T-cell (primary cell): ENCODE data around the gene LAIR1. TPM values are rescaled to one million over a fixed set of nuclear protein-coding genes. Genes with fewer than 3 reads are reported as not detected.

Experiments used
- ATAC-seq, 4 experiments: fragments of 200-7000 bp in 3 of 4; fragments of 150-1000 bp in 1 of 4; cut with Tn5 transposase; replicated peaks in 1 of 4; 1 replicate in 3 of 4; 2 replicates in 1 of 4; pipeline ENCODE4 v1.10.0; 2021; ENCODE audit warnings: moderate library complexity in 3 of 4, mild to moderate bottlenecking in 2 of 4, moderate number of reproducible peaks in 1 of 4
- CTCF ChIA-PET, 2 donors: fragments of 300-600 bp; sonication (Branson Sonifier 250); formaldehyde crosslinking; loops; one replicate each; lab custom pipeline; 2022; ENCODE audit warnings: antibody characterized with exemption in 2 of 2; lab: Charles Lee
- POLR2A ChIA-PET, 2 donors: fragments of 300-600 bp; sonication (Branson Sonifier 250); formaldehyde crosslinking; loops; one replicate each; lab custom pipeline; 2022; ENCODE audit warnings: antibody characterized with exemption in 2 of 2; lab: Charles Lee
- DNase-seq, 35 experiments: peaks; one replicate each; pipeline versions ENCODE4 v3.0.0 to v3.0.0-alpha.2; 2013 to 2023
- H3K27ac ChIP-seq: one replicate; pipeline ENCODE4 v1.5.1; 2013; ENCODE audit warnings: low read length
- H3K27me3 ChIP-seq, 2 experiments: replicated peaks in 1 of 2; 1 replicate in 1 of 2; 2 replicates in 1 of 2; pipeline versions ENCODE4 v1.6.1 to v1.7.0; 2013; ENCODE audit warnings: low read length in 1 of 2, mixed read lengths in 1 of 2; ENCODE audit not compliant: control insufficient read depth in 2 of 2, insufficient read depth in 2 of 2; ENCODE audit errors: extremely low read depth in 1 of 2
- H3K36me3 ChIP-seq, 2 donors: 1 replicate in 1 of 2; 2 replicates in 1 of 2; pipeline versions ENCODE4 v1.6.1 to v1.7.0; 2013; ENCODE audit warnings: low read length in 1 of 2; ENCODE audit not compliant: control insufficient read depth in 2 of 2, insufficient read depth in 1 of 2; ENCODE audit errors: extremely low read depth in 1 of 2
- H3K4me1 ChIP-seq, 2 experiments: 1 replicate in 1 of 2; 2 replicates in 1 of 2; pipeline versions ENCODE4 v1.6.1 to v1.7.0; 2013; ENCODE audit warnings: low read length in 2 of 2, mixed read lengths in 1 of 2; ENCODE audit not compliant: insufficient read depth in 2 of 2, control insufficient read depth in 1 of 2; ENCODE audit errors: extremely low read depth in 1 of 2
- H3K4me3 ChIP-seq, 2 donors: 1 replicate in 1 of 2; 2 replicates in 1 of 2; pipeline versions ENCODE4 v1.5.1 to v1.7.0; 2013; ENCODE audit warnings: mild to moderate bottlenecking in 2 of 2, low read length in 1 of 2, moderate library complexity in 1 of 2; ENCODE audit not compliant: control insufficient read depth in 1 of 2; ENCODE audit errors: extremely low read depth in 1 of 2
- H3K9me3 ChIP-seq: 2 replicates; pipeline ENCODE4 v1.7.0; 2013
- H3K27ac Mint-ChIP-seq, 2 donors: one replicate each; pipeline ENCODE4 v1.8.0; 2020 to 2021; ENCODE audit warnings: mild to moderate bottlenecking in 2 of 2, mixed read lengths in 2 of 2
- H3K27me3 Mint-ChIP-seq, 2 donors: one replicate each; pipeline ENCODE4 v1.8.0; 2021 to 2022; ENCODE audit warnings: mixed read lengths in 2 of 2
- H3K36me3 Mint-ChIP-seq: one replicate; pipeline ENCODE4 v1.8.0; 2021; ENCODE audit warnings: mixed read lengths
- H3K4me1 Mint-ChIP-seq, 3 donors: one replicate each; pipeline ENCODE4 v1.8.0; 2020 to 2022; ENCODE audit warnings: mixed read lengths in 3 of 3, mild to moderate bottlenecking in 1 of 3
- H3K4me3 Mint-ChIP-seq, 3 donors: one replicate each; pipeline ENCODE4 v1.8.0; 2020 to 2022; ENCODE audit warnings: mild to moderate bottlenecking in 3 of 3, mixed read lengths in 3 of 3, moderate library complexity in 3 of 3
- H3K9me3 Mint-ChIP-seq, 3 donors: one replicate each; pipeline ENCODE4 v1.8.0; 2020 to 2022; ENCODE audit warnings: mixed read lengths in 3 of 3
- whole genome bisulfite sequencing: methylation state at CpG from one replicate; pipeline ENCODE4 v1.1.5; 2013; ENCODE audit warnings: missing lambda C conversion rate; ENCODE audit not compliant: insufficient coverage; 5-methylcytosine and 5-hydroxymethylcytosine counted together
- total RNA-seq, 35 experiments: library from RNA in 6 of 35; stranded (reverse) in 6 of 35; fragments of 120-200 nt in 1 of 35; gene quantifications; one replicate each; pipeline versions ENCODE4 v1.2.1 to v1.2.4 and lab custom pipeline; 2013 to 2026

The LAIR1 gene
- total RNA-seq, 5 donors from 2014 or later (not counting 1 experiment from before 2014, with no cell fraction given): 40.2 to 66.0 (median 59.7) TPM

DNA sequence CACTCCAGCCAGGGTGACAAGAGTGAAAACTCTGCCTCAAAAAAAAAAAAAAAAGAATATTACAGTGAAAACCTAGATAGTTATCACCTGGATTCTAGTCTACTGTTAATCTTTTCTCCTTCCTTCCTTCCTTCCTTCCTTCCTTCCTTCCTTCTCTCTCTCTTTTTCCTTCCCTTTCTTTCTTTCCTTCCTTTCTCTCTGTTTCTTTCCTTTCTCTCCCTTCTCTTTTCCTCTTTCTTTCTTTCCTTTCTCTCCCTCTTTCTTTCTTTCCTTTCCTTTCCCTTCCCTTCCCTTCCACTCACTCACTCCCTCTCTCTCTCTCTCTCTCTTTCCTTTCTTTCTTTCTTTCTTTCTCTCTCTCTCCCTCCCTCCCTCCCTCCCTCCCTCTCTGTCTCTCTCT is 40.9 kb upstream of the LAIR1 start:
- ChIA-PET POLR2A (no interaction called here), CTCF (interaction anchor here in 1 of 2 donors (0.6 kb wide), 1 partner anchor 155 kb away, joined by 7 read pairs; no protein-coding TSS in a partner anchor)
- H3K4me1 ChIP-seq: no peaks in the 10 kb centered on the region
- Mint-ChIP-seq H3K4me3 (no peak overlapping the region), H3K27ac (no peak overlapping the region), H3K36me3 (no peaks in the 10 kb centered on the region), H3K4me1 (peaks cover 0 to 6% (median 0%) of the 10 kb centered on the region in 3 donors), H3K9me3 (peaks cover 0 to 4% (median 0%) of the 10 kb centered on the region in 3 donors), H3K27me3 (peaks cover 0 to 1% of the 10 kb centered on the region in 2 donors)
- no peak overlapping the region for H3K4me3 ChIP-seq
- H3K36me3 ChIP-seq: no peaks in the 10 kb centered on the region
- no peak for DNase-seq
- H3K27ac ChIP-seq: no peak overlapping the region
- H3K9me3 ChIP-seq: no peaks in the 10 kb centered on the region
- no peak for ATAC-seq
- H3K27me3 ChIP-seq: peaks cover 0 to 5% of the 10 kb centered on the region in 2 experiments

DNA sequence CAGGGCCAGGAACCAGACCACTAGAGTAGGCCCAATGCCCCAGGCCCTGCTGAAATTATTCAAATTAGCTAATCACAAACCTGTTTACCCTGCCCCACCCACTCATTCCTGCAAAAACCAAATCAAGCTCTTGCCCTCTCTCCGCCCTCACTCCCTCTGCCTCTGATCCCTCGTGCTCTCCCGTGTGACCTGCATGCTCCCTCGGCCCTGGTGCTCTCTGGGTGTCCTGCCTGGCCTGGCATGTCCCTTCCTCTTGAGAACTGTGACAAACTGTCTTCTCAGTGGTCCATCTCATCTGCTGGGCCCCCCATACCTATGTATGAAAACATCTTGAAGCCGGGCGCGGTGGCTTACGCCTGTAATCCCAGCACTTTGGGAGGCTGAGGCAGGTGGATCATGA is 38.3 kb upstream of the LAIR1 start:
- ChIA-PET CTCF (no interaction called here), POLR2A (no interaction called here)
- WGBS: 78% methylated on average over 4 of the region's 8 CpGs
- ATAC-seq: no peak
- no peak for DNase-seq
- H3K9me3 ChIP-seq: no peaks in the 10 kb centered on the region
- no peaks in the 10 kb centered on the region for H3K4me1 ChIP-seq
- Mint-ChIP-seq H3K9me3 (peaks cover 0 to 2% (median 0%) of the 10 kb centered on the region in 3 donors), H3K4me1 (peaks cover 0 to 2% (median 0%) of the 10 kb centered on the region in 3 donors), H3K36me3 (no peaks in the 10 kb centered on the region), H3K27me3 (peaks cover 0 to 1% of the 10 kb centered on the region in 2 donors), H3K4me3 (no peak overlapping the region), H3K27ac (no peak overlapping the region)
- no peaks in the 10 kb centered on the region for H3K36me3 ChIP-seq
- no peak overlapping the region for H3K4me3 ChIP-seq
- H3K27ac ChIP-seq: no peak overlapping the region
- peaks cover 0 to 10% of the 10 kb centered on the region in 2 experiments for H3K27me3 ChIP-seq

DNA sequence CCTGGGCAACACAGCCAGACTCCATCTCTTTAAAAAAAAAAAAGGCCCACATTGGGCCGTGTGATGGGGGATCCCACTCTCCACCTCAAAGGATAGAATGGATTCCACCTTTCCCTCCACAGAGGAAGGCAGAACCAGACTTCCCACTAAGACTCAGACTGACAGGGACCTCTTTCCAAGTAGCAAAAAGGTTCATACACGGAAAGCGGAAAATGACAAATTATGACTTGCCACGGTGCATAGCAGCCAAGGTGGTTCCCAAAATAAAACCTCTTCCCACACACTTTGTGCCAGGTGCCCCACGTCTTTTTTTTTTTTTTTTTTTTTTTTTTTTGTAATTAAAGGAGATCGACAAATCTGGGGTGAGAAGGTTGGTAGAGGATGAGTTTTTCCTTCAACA is 36.2 kb upstream of the LAIR1 start:
- Histone ChIP-seq H3K27ac (no peak overlapping the region), H3K4me3 (no peak overlapping the region), H3K4me1 (no peaks in the 10 kb centered on the region), H3K27me3 (peaks cover 0 to 16% of the 10 kb centered on the region in 2 experiments), H3K36me3 (no peaks in the 10 kb centered on the region), H3K9me3 (no peaks in the 10 kb centered on the region)
- POLR2A ChIA-PET: no interaction called here
- Mint-ChIP-seq H3K4me1 (no peaks in the 10 kb centered on the region), H3K9me3 (no peaks in the 10 kb centered on the region), H3K27me3 (peaks cover under 1 to 7% of the 10 kb centered on the region in 2 donors), H3K4me3 (no peak overlapping the region), H3K36me3 (no peaks in the 10 kb centered on the region), H3K27ac (no peak overlapping the region)
- WGBS: 83% methylated on average over 1 of the region's 6 CpGs
- DNase-seq: no peak
- no peak for ATAC-seq
- CTCF ChIA-PET: no interaction called here

DNA sequence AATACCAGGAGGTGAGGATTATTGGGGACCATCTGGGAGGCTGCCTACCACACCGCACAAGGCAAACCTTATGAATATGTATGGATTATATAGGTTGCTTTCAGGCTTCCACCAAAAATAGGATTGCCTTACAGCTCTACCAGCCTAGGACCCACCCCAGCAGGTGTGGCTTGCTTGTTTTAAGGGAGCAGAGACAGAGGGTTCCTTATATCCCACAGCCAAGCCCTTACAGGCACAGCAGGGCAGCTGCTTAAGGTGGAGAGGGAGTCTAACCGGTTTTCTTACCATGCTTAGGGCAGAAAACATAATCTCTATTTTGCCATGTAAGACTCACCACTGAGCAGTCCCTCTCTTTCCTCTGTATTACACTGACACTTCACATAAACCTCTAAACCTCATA is 34.5 kb upstream of the LAIR1 start:
- H3K27me3 ChIP-seq: peaks cover 0 to 24% of the 10 kb centered on the region in 2 experiments
- H3K4me3 Mint-ChIP-seq: no peak overlapping the region
- H3K4me1 Mint-ChIP-seq: no peaks in the 10 kb centered on the region
- WGBS: no CpG with 5 or more reads among the region's 2 CpGs
- no peaks in the 10 kb centered on the region for H3K9me3 ChIP-seq
- no peaks in the 10 kb centered on the region for H3K36me3 ChIP-seq
- no peaks in the 10 kb centered on the region for H3K4me1 ChIP-seq
- H3K27ac ChIP-seq: no peak overlapping the region
- peaks cover 3 to 7% of the 10 kb centered on the region in 2 donors for H3K27me3 Mint-ChIP-seq
- H3K4me3 ChIP-seq: no peak overlapping the region
- H3K36me3 Mint-ChIP-seq: no peaks in the 10 kb centered on the region
- ChIA-PET CTCF (interaction anchor here in 1 of 2 donors (1.1 kb wide), 1 partner anchor 77 kb away, joined by 4 read pairs; no protein-coding TSS in a partner anchor), POLR2A (no interaction called here)
- no peak overlapping the region for H3K27ac Mint-ChIP-seq
- H3K9me3 Mint-ChIP-seq: no peaks in the 10 kb centered on the region
- DNase-seq (no peak), ATAC-seq (no peak)

DNA sequence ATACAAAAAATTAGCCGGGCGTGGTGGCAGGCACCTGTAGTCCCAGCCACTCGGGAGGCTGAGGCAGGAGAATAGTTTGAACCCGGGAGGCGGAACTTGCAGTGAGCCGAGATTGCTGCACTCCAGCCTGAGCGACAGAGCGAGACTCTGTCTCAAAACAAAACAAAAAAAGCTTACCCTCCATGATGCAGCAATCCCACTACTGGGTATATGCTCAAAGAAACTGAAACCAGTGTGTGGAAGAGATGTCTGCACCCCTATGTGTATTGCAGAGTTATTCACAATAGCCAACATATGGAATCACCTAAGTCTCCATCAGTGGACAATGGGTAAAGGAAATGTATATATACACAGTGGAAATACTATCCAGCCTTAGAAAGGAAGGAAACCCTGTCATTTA is 31.0 kb upstream of the LAIR1 start:
- no peak overlapping the region for H3K27ac ChIP-seq
- ATAC-seq: no peak
- H3K9me3 ChIP-seq: no peaks in the 10 kb centered on the region
- Mint-ChIP-seq H3K36me3 (no peaks in the 10 kb centered on the region), H3K27me3 (peaks cover 3 to 8% of the 10 kb centered on the region in 2 donors), H3K9me3 (no peaks in the 10 kb centered on the region), H3K4me3 (no peak overlapping the region), H3K4me1 (peaks cover 6 to 7% (median 6%) of the 10 kb centered on the region in 3 donors), H3K27ac (no peak overlapping the region)
- POLR2A ChIA-PET: no interaction called here
- peaks cover under 1 to 7% of the 10 kb centered on the region in 2 experiments for H3K4me1 ChIP-seq
- no peak overlapping the region for H3K4me3 ChIP-seq
- H3K36me3 ChIP-seq: no peaks in the 10 kb centered on the region
- H3K27me3 ChIP-seq: peaks cover 0 to 35% of the 10 kb centered on the region in 2 experiments
- DNase-seq: no peak
- WGBS: 100% methylated on average over 2 of the region's 8 CpGs
- CTCF ChIA-PET: no interaction called here

DNA sequence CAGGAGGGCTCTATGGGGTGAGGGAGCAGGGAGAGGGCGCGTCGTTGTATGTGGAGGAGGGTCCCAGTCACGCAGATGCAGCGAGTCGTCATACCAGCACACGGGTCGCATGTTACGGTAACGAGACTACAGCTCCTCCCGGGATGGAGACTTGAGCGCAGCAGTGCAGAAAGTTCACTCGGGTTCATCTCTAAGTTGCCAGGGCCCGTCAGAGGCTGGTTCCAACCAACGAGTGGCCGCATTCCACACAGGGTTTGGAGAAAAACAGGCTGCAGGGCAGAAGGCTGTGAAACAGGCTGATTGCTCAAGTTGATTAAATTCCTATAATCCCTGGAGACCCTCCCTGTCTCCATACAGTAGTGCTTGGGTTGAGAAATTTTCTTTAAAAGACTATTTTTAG is 28.6 kb upstream of the LAIR1 start:
- H3K27me3 Mint-ChIP-seq: peaks cover 3 to 8% of the 10 kb centered on the region in 2 donors
- Histone ChIP-seq H3K4me1 (peaks cover 17 to 22% of the 10 kb centered on the region in 2 experiments), H3K27ac (no peak overlapping the region), H3K27me3 (peaks cover 0 to 31% of the 10 kb centered on the region in 2 experiments), H3K4me3 (no peak overlapping the region), H3K36me3 (no peaks in the 10 kb centered on the region), H3K9me3 (no peaks in the 10 kb centered on the region)
- DNase-seq (no peak), ATAC-seq (no peak)
- no peak overlapping the region for H3K27ac Mint-ChIP-seq
- no peaks in the 10 kb centered on the region for H3K36me3 Mint-ChIP-seq
- no peaks in the 10 kb centered on the region for H3K9me3 Mint-ChIP-seq
- 92% methylated on average over 16 of the region's 16 CpGs for WGBS
- ChIA-PET POLR2A (no interaction called here), CTCF (interaction anchor here in 1 of 2 donors (0.6 kb wide), 1 partner anchor 18 kb away, joined by 3 read pairs; no protein-coding TSS in a partner anchor)
- no peak overlapping the region for H3K4me3 Mint-ChIP-seq
- peaks cover 28 to 29% (median 29%) of the 10 kb centered on the region in 3 donors for H3K4me1 Mint-ChIP-seq
